HCT116 (cell line): Measurements from ENCODE around the gene CNTN5.

Experiments used
- EZH2 ChIP-seq: fragments of 200-600 bp; sonication (generic); IDR thresholded peaks from 2 replicates; pipeline ENCODE4 v1.6.1; 2017; ENCODE audit warnings: antibody characterized with exemption, mixed run types
- POLR2A ChIP-seq: IDR thresholded peaks from 2 replicates; pipeline ENCODE4 v1.7.0; 2011; ENCODE audit warnings: borderline replicate concordance; ENCODE audit not compliant: insufficient read depth, insufficient read length; ENCODE audit errors: extremely low read depth
- RAD21 ChIP-seq: IDR thresholded peaks from 2 replicates; pipeline ENCODE4 v1.6.1; 2012; ENCODE audit warnings: low read depth, mild to moderate bottlenecking
- TF ChIP-seq, protein P1 (sequence below), 3 experiments: fragments of 200-600 bp in 1 of 3; sonication (generic) in 1 of 3; IDR thresholded peaks in 2 of 3; conservative IDR thresholded peaks in 1 of 3; 2 replicates each; pipeline ENCODE4 v1.5.1; 2012 to 2017; ENCODE audit warnings: low read depth in 2 of 3, low read length in 2 of 3, antibody characterized with exemption in 1 of 3, borderline replicate concordance in 1 of 3, control low read depth in 1 of 3, mild to moderate bottlenecking in 1 of 3, mixed read lengths in 1 of 3, mixed run types in 1 of 3, moderate library complexity in 1 of 3; ENCODE audit not compliant: insufficient read depth in 1 of 3

DNA sequence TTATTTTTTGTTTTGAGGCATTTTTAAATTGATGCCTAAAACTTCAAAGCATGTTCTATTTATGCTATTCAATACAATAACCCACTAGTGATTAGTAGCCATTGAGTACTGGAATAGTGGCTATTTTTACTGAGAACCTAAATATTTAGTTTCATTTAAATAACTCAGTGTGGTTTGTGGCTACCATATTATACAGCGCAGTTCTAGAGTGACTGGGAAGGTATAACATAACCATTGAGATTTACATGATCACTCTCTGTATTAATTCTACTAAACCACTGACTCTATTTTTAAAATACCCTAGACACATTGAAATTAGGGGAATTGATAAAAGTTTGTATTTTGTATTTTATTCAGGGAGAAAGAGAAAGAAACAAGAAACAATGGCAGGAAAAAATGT, 441.2 kb downstream of the CNTN5 start:
- TF ChIP-seq, protein P1, sequence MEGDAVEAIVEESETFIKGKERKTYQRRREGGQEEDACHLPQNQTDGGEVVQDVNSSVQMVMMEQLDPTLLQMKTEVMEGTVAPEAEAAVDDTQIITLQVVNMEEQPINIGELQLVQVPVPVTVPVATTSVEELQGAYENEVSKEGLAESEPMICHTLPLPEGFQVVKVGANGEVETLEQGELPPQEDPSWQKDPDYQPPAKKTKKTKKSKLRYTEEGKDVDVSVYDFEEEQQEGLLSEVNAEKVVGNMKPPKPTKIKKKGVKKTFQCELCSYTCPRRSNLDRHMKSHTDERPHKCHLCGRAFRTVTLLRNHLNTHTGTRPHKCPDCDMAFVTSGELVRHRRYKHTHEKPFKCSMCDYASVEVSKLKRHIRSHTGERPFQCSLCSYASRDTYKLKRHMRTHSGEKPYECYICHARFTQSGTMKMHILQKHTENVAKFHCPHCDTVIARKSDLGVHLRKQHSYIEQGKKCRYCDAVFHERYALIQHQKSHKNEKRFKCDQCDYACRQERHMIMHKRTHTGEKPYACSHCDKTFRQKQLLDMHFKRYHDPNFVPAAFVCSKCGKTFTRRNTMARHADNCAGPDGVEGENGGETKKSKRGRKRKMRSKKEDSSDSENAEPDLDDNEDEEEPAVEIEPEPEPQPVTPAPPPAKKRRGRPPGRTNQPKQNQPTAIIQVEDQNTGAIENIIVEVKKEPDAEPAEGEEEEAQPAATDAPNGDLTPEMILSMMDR (IDR thresholded peaks at IDR 0.05 in 2 of 3, conservative IDR thresholded peaks at IDR 0.05 in 1 of 3; ENCODE audit: borderline replicate concordance in 1 of 3, insufficient read depth in 1 of 3, low read depth in 2 of 3, low read length in 2 of 3), result no peak
- TF ChIP-seq EZH2 (no peak), POLR2A (no peak), RAD21 (no peak)
